Breast epithelium (tissue), 4 donors: ENCODE results near the gene P2RX1. TPM values are rescaled to one million over a fixed set of nuclear protein-coding genes. Genes with fewer than 3 reads are reported as not detected.

ENCODE experiments used
- DNase-seq, 2 donors: peaks; one replicate each; pipeline ENCODE4 v3.0.0-alpha.2; 2019; ENCODE audit warnings: low spot score in 2 of 2
- H3K27ac ChIP-seq, 2 donors: fragments of 200-600 bp; sonication (generic) in 1 of 2; one replicate each; pipeline ENCODE4 v1.5.1; 2016 to 2019; ENCODE audit warnings: mild to moderate bottlenecking in 1 of 2
- H3K27me3 ChIP-seq, 2 donors: fragments of 200-600 bp; sonication (generic) in 1 of 2; one replicate each; pipeline versions ENCODE4 v1.5.1 to v1.6.0; 2017 to 2019; ENCODE audit warnings: control low read depth in 1 of 2, mild to moderate bottlenecking in 1 of 2
- H3K36me3 ChIP-seq: fragments of 200-600 bp; one replicate; pipeline ENCODE4 v1.5.1; 2019
- H3K4me1 ChIP-seq, 2 donors: fragments of 200-600 bp; sonication (generic); one replicate each; pipeline ENCODE4 v1.5.1; 2016 to 2019; ENCODE audit warnings: control low read depth in 1 of 2
- H3K4me3 ChIP-seq, 3 donors: fragments of 200-600 bp; sonication (generic); 1 replicate in 2 of 3; 2 replicates in 1 of 3; pipeline ENCODE4 v1.5.1; 2016 to 2019; ENCODE audit warnings: mild to moderate bottlenecking in 3 of 3, moderate library complexity in 2 of 3
- H3K9me3 ChIP-seq, 2 donors: fragments of 200-600 bp; sonication (generic) in 1 of 2; one replicate each; pipeline ENCODE4 v1.5.1; 2016 to 2019; ENCODE audit warnings: control low read depth in 1 of 2
- CTCF ChIP-seq, 3 donors: fragments of 450-650 bp; IDR thresholded peaks; one replicate each; pipeline ENCODE4 v1.5.1; 2016 to 2017; ENCODE audit warnings: antibody characterized with exemption in 3 of 3, mild to moderate bottlenecking in 3 of 3, moderate library complexity in 3 of 3
- POLR2A ChIP-seq: fragments of 450-650 bp; IDR thresholded peaks from one replicate; pipeline ENCODE4 v1.6.1; 2016; ENCODE audit warnings: antibody characterized with exemption, mild to moderate bottlenecking, moderate library complexity
- POLR2AphosphoS5 ChIP-seq, 3 donors: sonication (generic); formaldehyde crosslinking; IDR thresholded peaks; one replicate each; pipeline ENCODE4 v1.6.1; 2017; ENCODE audit warnings: antibody characterized with exemption in 3 of 3
- intact Hi-C: fragments of 100-400 bp; cut with DNase I; formaldehyde crosslinking; loops from one replicate; pipeline ENCODE4 v1.15.1; 2023; ENCODE audit warnings: low total_unique reads
- total RNA-seq, 3 donors: library from RNA; depleted of rRNA; stranded (reverse); fragments of >200 nt; gene quantifications; one replicate each; pipeline ENCODE4 v1.1.0, GENCODE V29; 2016

The P2RX1 gene
- total RNA-seq, 3 donors from 2014 or later = 1.2 to 3.5 (median 2.0) TPM

DNA sequence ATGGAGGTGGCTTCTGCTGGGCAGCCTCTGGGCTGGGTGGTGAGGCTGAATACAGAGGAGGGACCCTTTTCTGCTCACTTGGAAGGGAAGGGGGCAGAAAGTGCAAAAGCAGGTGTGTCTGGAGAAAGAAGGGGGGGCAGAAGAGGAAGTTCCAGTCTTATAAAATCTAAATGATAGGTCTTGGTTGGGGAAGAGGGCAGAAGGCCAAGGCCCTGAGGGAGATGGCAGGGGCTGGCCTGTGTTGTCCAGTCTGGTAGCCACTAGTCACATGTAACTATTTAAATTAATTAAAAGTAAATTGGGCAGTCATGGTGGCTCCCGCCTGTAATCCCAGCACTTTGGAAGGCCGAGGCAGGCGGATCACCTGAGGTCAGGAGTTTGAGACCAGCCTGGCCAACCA, 20.9 kb downstream of the P2RX1 start:
- no peak for TF ChIP-seq POLR2A
- TF ChIP-seq POLR2AphosphoS5 (IDR thresholded peaks at IDR 0.05) = no peak
- TF ChIP-seq CTCF (IDR thresholded peaks at IDR 0.05) = no peak
- no peaks in the 10 kb centered on the region for H3K9me3 ChIP-seq
- no peaks in the 10 kb centered on the region for H3K36me3 ChIP-seq
- H3K4me3 ChIP-seq = no peak overlapping the region
- H3K4me1 ChIP-seq = peaks cover 3 to 16% of the 10 kb centered on the region in 2 donors
- no peak for DNase-seq
- peak overlapping the region; percentile 52 to 75 for H3K27ac ChIP-seq
- intact Hi-C loops = loop anchor here (1.0 to 5.0 kb wide), 2 partner anchors 23 to 1028 kb away; no protein-coding TSS in a partner anchor
- no peaks in the 10 kb centered on the region for H3K27me3 ChIP-seq

DNA sequence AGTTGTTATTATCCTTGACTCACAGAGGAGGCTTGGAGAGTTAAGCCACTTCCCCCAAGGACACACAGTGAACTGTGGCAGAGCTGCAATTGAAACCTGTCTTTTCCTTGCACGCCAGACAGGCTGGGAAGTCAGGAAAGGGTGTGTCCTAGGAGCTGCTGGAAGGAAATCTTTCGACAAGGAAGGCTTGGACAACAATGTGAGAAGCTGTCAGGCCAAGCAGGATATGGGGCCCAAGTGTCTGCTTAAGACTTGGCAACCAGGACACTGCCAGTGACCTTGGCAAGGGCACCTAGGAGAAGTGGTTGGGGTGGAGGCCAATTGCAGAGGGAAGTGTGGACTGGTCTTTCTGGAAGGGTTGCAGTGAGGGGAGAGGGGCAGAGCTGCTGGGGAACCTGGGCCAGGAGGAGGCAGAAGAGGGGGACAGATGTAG, 21.3 kb downstream of the P2RX1 start:
- Histone ChIP-seq H3K27ac (peak overlapping the region; percentile 52 to 75), H3K36me3 (no peaks in the 10 kb centered on the region), H3K27me3 (no peaks in the 10 kb centered on the region), H3K4me1 (peaks cover 3 to 21% of the 10 kb centered on the region in 2 donors), H3K9me3 (no peaks in the 10 kb centered on the region), H3K4me3 (no peak overlapping the region)
- peak; percentile 48 to 62 for DNase-seq
- intact Hi-C loops = loop anchor here (1.0 to 5.0 kb wide), 2 partner anchors 23 to 1028 kb away; no protein-coding TSS in a partner anchor
- TF ChIP-seq POLR2AphosphoS5 (IDR thresholded peaks at IDR 0.05) = no peak
- TF ChIP-seq CTCF (IDR thresholded peaks at IDR 0.05) = no peak
- no peak for TF ChIP-seq POLR2A

DNA sequence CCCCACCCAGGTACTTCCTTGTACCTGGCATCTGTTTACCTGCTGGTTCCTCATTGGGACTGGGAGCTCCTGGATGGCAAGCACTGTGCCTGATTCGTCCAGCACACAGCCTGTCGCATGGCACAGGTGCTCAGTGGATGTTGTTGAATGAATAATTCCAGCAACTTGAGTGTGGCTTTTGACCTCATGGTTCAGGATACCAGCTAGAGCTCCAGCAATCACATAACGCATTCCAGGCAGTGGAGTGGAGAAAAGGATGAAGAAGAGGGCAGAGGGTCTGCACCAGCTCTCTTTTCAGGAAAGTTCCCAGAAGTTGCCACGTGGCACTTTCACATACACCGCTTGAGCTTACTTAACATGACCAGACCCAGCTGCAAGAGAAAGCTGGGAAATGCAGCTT, 22.1 kb downstream of the P2RX1 start:
- H3K4me1 ChIP-seq = peaks cover 10 to 26% of the 10 kb centered on the region in 2 donors
- TF ChIP-seq CTCF (IDR thresholded peaks at IDR 0.05) (no peak), POLR2A (no peak)

GRCh38 chr17:3893720-3894116, 22.5 kb downstream of the P2RX1 start:
- no peak for DNase-seq
- Histone ChIP-seq H3K27me3 (no peaks in the 10 kb centered on the region), H3K27ac (peak overlapping the region; percentile 75 to 83), H3K4me3 (peak overlapping the region; percentile 53 to 92 (median 69)), H3K9me3 (no peaks in the 10 kb centered on the region), H3K4me1 (peaks cover 14 to 26% of the 10 kb centered on the region in 2 donors), H3K36me3 (no peaks in the 10 kb centered on the region)
- intact Hi-C loops = no loop called here
- no peak for TF ChIP-seq POLR2AphosphoS5 (IDR thresholded peaks at IDR 0.05)
- no peak for TF ChIP-seq CTCF (IDR thresholded peaks at IDR 0.05)
- TF ChIP-seq POLR2A = no peak

More for the DNA sequence above, 22.1 kb downstream of the P2RX1 start:
- intact Hi-C loops = no loop called here
- H3K27ac ChIP-seq = peak overlapping the region; percentile 75 to 83
- H3K9me3 ChIP-seq = no peaks in the 10 kb centered on the region
- DNase-seq = no peak
- no peaks in the 10 kb centered on the region for H3K27me3 ChIP-seq
- H3K4me3 ChIP-seq = no peak overlapping the region
- H3K36me3 ChIP-seq = no peaks in the 10 kb centered on the region

DNA sequence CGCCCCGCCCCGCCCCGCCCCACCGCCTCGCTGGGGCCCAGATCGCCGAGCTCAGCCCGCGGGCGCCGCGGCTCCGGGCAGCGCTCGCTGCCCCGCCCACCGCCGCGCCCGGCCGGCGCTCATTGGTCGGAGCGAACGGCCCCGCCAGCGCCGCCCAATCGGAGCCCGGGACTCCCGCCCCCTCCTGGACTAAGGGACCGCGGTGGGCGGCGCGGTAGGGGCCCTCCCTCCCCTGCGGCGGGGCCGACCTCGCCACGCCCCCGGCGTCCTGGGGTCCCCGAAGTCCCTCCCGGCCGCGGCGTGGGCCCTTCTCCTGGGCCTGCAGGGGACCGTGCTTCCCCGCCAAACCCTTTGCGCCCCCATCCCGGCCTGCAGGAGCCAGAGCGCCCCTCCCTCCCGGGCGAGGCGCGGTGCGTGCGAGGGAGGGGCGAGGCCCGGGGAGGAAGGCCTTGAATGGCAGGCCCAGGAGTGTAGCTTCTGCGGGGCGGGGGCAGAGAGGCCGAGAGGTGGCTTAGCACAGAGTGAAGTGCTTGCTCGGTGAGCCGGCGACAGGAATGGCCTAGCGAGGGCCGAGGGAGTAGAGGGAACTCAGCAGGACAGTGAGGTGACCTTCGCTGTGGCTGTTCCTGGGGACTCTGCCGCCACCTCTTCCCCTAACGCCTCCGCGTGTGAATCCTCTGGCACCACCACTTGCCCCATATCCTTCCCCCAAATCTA, 23.1 kb downstream of the P2RX1 start, which contains the start of gene CAMKK1:
Gene CAMKK1 (minus strand): TSS at position 51 of the 717 bp plus-strand sequence. CDS start 7,366 bp downstream, outside the sequence.
- TF ChIP-seq POLR2AphosphoS5 (IDR thresholded peaks at IDR 0.05) (peak in 1 of 3 donors; percentile 22), CTCF (IDR thresholded peaks at IDR 0.05) (no peak)
- Histone ChIP-seq H3K27me3 (no peaks in the 10 kb centered on the region), H3K27ac (peak within 1 kb of the TSS; percentile 75 to 83), H3K4me1 (peaks cover 17 to 26% of the 10 kb centered on the region in 2 donors), H3K4me3 (peak within 1 kb of the TSS; percentile 53 to 92 (median 69)), H3K9me3 (no peaks in the 10 kb centered on the region), H3K36me3 (no peaks in the 10 kb centered on the region)
- intact Hi-C loops = no loop called here
- peak; percentile 67 to 77 for DNase-seq
